Thyroid gland (tissue), 4 donors: Measurements from ENCODE around the gene TMEM132D.

ENCODE experiments used
- POLR2A ChIP-seq, 2 donors: fragments of 450-650 bp; IDR thresholded peaks; one replicate each; pipeline ENCODE4 v1.6.1; 2017; ENCODE audit warnings: antibody characterized with exemption in 2 of 2, mild to moderate bottlenecking in 2 of 2, moderate library complexity in 1 of 2
- TF ChIP-seq, protein P1 (sequence below), 6 experiments: fragments of 200-600 bp in 3 of 6; fragments of 450-650 bp in 3 of 6; sonication (generic) in 3 of 6; IDR thresholded peaks; one replicate each; pipeline ENCODE4 v1.5.1; 2016 to 2019; ENCODE audit warnings: antibody characterized with exemption in 6 of 6, mild to moderate bottlenecking in 2 of 6, inconsistent platforms in 1 of 6, moderate library complexity in 1 of 6

DNA sequence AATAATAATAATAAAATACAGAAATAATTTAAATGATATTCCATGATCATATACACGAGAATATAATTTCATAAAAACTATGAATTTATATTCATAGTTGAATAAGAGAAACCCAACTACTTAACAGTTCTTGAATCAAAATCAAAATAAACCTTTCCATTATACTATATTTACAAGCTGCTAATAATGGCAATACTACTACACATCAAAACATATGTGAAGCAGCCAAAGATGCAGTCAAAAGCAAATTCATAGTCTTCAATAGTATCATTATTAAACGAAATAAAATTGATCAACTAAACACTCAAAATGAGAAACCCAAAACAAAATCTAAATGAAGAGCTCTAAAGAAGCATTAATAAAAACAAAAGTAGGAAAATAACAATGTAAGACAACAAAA lies 197.1 kb downstream of the TMEM132D start:
- TF ChIP-seq, protein P1, sequence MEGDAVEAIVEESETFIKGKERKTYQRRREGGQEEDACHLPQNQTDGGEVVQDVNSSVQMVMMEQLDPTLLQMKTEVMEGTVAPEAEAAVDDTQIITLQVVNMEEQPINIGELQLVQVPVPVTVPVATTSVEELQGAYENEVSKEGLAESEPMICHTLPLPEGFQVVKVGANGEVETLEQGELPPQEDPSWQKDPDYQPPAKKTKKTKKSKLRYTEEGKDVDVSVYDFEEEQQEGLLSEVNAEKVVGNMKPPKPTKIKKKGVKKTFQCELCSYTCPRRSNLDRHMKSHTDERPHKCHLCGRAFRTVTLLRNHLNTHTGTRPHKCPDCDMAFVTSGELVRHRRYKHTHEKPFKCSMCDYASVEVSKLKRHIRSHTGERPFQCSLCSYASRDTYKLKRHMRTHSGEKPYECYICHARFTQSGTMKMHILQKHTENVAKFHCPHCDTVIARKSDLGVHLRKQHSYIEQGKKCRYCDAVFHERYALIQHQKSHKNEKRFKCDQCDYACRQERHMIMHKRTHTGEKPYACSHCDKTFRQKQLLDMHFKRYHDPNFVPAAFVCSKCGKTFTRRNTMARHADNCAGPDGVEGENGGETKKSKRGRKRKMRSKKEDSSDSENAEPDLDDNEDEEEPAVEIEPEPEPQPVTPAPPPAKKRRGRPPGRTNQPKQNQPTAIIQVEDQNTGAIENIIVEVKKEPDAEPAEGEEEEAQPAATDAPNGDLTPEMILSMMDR (IDR thresholded peaks at IDR 0.05), result no peak
- TF ChIP-seq POLR2A (IDR thresholded peaks at IDR 0.05), result no peak
